G401.6 (cell line): Measurements from ENCODE around the gene GASK1A.
"Not testable (repeated sequence)": the region's sequence is repeated elsewhere in the genome, so short reads cannot be mapped to it uniquely, and the experiment has no call there.

ENCODE experiments used
- FAIRE-seq: peaks from 2 replicates; lab custom pipeline; 2012; peaks lifted over from hg19 to GRCh38; lab: Jason Lieb, UNC

GASK1A gene

GRCh38 chr3:43032646-43033628, 53.8 kb downstream of the GASK1A start:
- no peak for FAIRE-seq

- no peak for FAIRE-seq
Observed at GRCh38 chr3:43034200-43034599, 55.1 kb downstream of the GASK1A start.

- no peak for FAIRE-seq
Observed at GRCh38 chr3:43034911-43035310, 55.8 kb downstream of the GASK1A start.

GRCh38 chr3:43035801-43036365, 56.8 kb downstream of the GASK1A start:
- no peak for FAIRE-seq

GRCh38 chr3:43036621-43037423, 57.7 kb downstream of the GASK1A start:
- FAIRE-seq = no peak

- FAIRE-seq = no peak
Observed at GRCh38 chr3:43038010-43038409, 58.9 kb downstream of the GASK1A start.

GRCh38 chr3:43041517-43041916, 62.4 kb downstream of the GASK1A start:
- FAIRE-seq = no peak

- FAIRE-seq = no peak
Observed at GRCh38 chr3:43043071-43043766, 64.1 kb downstream of the GASK1A start.

GRCh38 chr3:43043793-43044192, 64.7 kb downstream of the GASK1A start:
- no peak for FAIRE-seq

GRCh38 chr3:43045079-43045478, 66.0 kb downstream of the GASK1A start:
- FAIRE-seq = not testable (repeated sequence)

GRCh38 chr3:43046583-43046982, 67.5 kb downstream of the GASK1A start:
- FAIRE-seq = no peak

- FAIRE-seq = no peak
Observed at GRCh38 chr3:43048470-43048869, 69.4 kb downstream of the GASK1A start.

GRCh38 chr3:43053291-43053690, 74.2 kb downstream of the GASK1A start:
- no peak for FAIRE-seq

GRCh38 chr3:43054754-43055153, 75.6 kb downstream of the GASK1A start:
- FAIRE-seq = no peak

- FAIRE-seq = no peak
Observed at GRCh38 chr3:43055393-43055792, 76.3 kb downstream of the GASK1A start.

- FAIRE-seq = no peak
Observed at GRCh38 chr3:43055806-43056770, 77.0 kb downstream of the GASK1A start.

- FAIRE-seq = no peak
Observed at GRCh38 chr3:43059456-43059855, 80.3 kb downstream of the GASK1A start.

- no peak for FAIRE-seq
Observed at GRCh38 chr3:43061101-43061895, 82.2 kb downstream of the GASK1A start.

GRCh38 chr3:43062040-43062563, 83.0 kb downstream of the GASK1A start:
- FAIRE-seq = no peak

- no peak for FAIRE-seq
Observed at GRCh38 chr3:43062564-43063040, 83.5 kb downstream of the GASK1A start.
